ENCODE data around the gene MOB3A.

Gene MOB3A

DNA sequence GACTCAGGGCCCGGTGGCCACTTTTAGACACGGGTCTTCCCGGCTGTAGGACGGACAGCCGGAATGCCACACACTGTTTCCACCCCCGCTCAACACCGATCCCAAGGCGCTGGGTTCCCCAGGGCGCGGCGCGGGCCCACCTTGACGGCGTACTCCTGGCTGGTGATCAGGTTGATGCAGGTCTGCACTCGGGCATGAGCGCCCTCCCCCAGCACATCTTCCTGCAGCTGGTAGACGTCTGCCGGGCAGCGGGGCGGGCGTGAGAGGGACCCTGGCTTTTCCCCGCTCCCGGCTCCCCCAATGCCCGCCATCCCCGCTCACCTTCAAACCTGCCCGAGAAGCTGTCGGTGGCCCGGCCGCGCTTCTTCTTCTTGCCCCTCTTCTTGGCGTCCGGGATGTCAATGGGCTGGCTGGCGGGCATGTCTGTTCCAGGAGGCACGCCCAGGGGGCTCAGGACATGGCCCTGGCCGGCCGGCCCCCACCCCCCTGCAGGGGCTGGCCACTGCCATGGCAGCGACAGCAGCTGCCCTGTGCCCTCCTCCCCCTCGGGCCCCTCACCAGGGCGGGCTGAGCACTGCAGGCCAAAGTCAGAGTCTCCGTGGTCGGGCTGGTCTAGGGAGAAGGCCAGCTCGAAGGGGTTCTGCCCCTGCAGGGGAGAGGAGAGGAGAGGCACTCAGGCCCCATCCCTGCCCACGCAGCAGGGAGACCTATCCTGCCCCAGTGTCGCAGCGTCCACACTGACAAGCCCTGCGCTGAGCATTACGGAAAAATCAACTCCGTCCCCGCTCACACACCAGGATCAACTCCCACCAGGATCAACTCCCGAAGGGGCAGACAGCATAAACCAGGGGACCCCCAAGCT, 49.8 kb downstream of the MOB3A start:
- no peak for DNase-seq (ENCODE audit: low read depth)

DNA sequence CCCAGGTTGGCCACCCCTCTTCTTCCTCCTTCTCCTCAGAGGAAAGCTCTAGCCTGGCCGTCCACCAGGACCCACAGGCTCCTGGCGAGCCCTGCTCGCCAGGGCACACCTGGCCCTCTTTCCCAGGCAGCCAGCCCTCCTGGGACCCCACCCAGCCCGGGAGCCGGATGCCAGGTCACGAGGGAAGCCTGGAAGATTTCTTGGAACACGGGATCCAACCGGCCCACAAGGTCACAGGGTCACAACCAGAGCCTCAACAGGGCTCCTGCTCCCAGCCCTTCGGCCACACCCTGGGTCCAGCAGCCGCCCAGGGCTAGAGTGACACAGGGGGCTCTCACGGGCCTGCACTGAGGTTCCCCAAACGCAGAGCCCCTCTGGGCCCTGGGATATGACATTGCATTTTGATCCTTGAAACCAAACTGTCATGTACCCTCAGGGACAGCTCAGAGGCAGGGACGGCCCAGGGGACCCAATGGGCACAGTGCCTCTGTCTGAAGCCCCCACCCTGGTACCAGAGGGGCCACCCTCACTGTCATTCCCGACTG, 50.6 kb downstream of the MOB3A start:
- no peak overlapping the region for H3K4me3 ChIP-seq (ENCODE audit: low read length)
- TF ChIP-seq, protein P1, sequence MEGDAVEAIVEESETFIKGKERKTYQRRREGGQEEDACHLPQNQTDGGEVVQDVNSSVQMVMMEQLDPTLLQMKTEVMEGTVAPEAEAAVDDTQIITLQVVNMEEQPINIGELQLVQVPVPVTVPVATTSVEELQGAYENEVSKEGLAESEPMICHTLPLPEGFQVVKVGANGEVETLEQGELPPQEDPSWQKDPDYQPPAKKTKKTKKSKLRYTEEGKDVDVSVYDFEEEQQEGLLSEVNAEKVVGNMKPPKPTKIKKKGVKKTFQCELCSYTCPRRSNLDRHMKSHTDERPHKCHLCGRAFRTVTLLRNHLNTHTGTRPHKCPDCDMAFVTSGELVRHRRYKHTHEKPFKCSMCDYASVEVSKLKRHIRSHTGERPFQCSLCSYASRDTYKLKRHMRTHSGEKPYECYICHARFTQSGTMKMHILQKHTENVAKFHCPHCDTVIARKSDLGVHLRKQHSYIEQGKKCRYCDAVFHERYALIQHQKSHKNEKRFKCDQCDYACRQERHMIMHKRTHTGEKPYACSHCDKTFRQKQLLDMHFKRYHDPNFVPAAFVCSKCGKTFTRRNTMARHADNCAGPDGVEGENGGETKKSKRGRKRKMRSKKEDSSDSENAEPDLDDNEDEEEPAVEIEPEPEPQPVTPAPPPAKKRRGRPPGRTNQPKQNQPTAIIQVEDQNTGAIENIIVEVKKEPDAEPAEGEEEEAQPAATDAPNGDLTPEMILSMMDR (IDR thresholded peaks at IDR 0.05; ENCODE audit: insufficient read depth, low read depth, low read length, missing control alignments): no peak
- DNase-seq (ENCODE audit: low read depth): no peak

More for the DNA sequence above, 49.8 kb downstream of the MOB3A start:
- TF ChIP-seq, protein P1 (IDR thresholded peaks at IDR 0.05; ENCODE audit: insufficient read depth, low read depth, low read length, missing control alignments): no peak
- no peak overlapping the region for H3K4me3 ChIP-seq (ENCODE audit: low read length)

GRCh38 chr19:2044709-2045500, 51.2 kb downstream of the MOB3A start:
- no peak for DNase-seq (ENCODE audit: low read depth)
- no peak overlapping the region for H3K4me3 ChIP-seq (ENCODE audit: low read length)
- TF ChIP-seq, protein P1 (IDR thresholded peaks at IDR 0.05; ENCODE audit: insufficient read depth, low read depth, low read length, missing control alignments): no peak

DNA sequence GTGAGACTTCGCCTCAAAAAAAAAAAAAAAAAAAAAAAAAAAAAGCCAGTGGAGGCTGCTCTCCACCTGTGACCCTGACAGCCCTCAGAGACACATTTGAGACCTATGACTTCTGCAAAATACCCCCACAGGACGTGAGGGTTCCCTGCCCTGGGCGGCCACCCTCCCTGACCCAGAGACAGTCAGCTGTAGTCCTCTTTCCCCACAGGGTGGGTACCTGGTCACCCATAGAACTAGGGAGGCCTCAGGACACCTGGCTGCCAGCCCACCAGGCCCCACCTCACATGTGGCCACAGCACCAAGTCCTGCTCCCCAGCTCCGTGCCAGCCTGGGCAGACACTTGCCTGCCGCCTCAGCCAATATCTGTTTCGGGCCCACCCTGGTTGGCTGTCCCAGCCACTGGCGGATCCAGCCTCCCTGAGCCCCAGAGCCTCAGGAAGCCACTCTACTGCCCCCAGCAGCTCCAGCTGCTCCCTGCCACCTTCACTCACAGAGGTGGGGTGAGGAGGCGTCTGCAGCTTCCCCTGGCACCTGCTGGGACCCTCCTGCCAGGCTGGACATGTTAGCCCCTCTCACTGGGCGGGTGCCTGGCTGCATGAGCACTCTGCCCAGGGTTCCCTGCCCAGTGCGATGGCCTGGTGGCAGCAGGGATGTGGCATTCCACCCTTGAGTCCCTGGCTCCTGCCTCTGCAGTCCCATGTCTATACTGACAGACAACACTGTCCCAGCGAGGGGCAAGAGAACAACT, 52.0 kb downstream of the MOB3A start:
- H3K4me3 ChIP-seq (ENCODE audit: low read length): no peak overlapping the region
- DNase-seq (ENCODE audit: low read depth): no peak
- TF ChIP-seq, protein P1 (IDR thresholded peaks at IDR 0.05; ENCODE audit: insufficient read depth, low read depth, low read length, missing control alignments): no peak

GRCh38 chr19:2043251-2043641, 52.9 kb downstream of the MOB3A start:
- TF ChIP-seq, protein P1 (IDR thresholded peaks at IDR 0.05; ENCODE audit: insufficient read depth, low read depth, low read length, missing control alignments): no peak
- H3K4me3 ChIP-seq (ENCODE audit: low read length): no peak overlapping the region
- DNase-seq (ENCODE audit: low read depth): no peak

DNA sequence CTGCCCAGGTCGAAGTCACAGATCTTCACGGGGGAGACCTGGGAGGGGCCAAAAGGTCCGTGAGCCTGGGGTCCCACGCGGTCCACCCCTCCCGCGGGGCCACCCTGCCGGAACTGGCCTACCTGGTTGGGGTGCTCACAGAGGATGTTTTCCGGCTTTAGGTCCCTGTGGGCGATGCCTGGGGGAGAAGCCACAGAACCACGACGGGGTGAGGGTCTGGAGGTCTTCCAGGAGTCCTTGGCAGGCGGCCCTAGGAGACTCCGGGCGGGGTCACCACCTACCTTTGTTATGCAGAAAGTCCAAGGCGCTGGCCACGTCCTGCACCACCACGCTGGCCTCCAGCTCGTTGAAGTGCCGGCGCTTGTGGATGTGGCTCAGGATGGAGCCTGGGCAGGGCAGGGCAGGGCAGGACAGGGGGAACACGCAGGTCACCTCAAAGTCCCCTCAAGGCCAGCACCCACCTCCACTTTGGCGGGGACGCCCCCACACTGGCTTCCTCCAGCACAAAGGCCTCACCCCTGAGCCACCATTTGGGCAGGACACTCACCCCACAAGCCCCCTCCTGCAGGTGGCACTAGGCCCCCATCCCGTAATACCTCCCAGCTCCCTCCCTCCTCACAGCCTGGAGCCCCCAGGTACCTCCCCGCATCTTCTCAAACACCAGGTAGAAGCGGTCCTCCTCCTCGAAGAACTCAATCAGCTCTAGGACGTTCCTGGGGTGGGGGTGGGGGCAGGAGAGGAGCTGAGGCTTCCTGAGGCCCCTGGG, 53.5 kb downstream of the MOB3A start:
- no peak for DNase-seq (ENCODE audit: low read depth)
- TF ChIP-seq, protein P1 (IDR thresholded peaks at IDR 0.05; ENCODE audit: insufficient read depth, low read depth, low read length, missing control alignments): no peak
- H3K4me3 ChIP-seq (ENCODE audit: low read length): no peak overlapping the region

Measured in epithelial cell of esophagus (primary cell).